K562 (cell line): ENCODE results near the gene CTSK. TPM values are rescaled to one million over a fixed set of nuclear protein-coding genes. Genes with fewer than 3 reads are reported as not detected.
"Not testable (repeated sequence)": the region's sequence is repeated elsewhere in the genome, so short reads cannot be mapped to it uniquely, and the experiment has no call there.

Source experiments
- ATAC-seq: fragments of 200-7000 bp; cut with Tn5 transposase; 3 replicates; pipeline ENCODE4 v1.9.1; 2020; ENCODE audit warnings: moderate library complexity
- BruUV-seq: library from RNA; stranded (reverse); fragments of 400-500 nt; replicated peaks from 2 replicates; lab custom pipeline; 2021; lab: Mats Ljungman, UMichigan
- CTCF ChIA-PET: fragments of 300-600 bp; formaldehyde crosslinking; extraction: SDS; loops from one replicate; lab custom pipeline; 2021; ENCODE audit warnings: low intra/inter-chr PET ratio; lab: Yijun Ruan, JAX
- POLR2A ChIA-PET: fragments of 300-600, 350-650 bp; sonication (Branson Sonifier 250); formaldehyde crosslinking; extraction: SDS; loops from one replicate; lab custom pipeline; 2021; ENCODE audit warnings: antibody characterized with exemption, inconsistent platforms; lab: Yijun Ruan, JAX
- DNase-seq, 4 experiments: peaks; one replicate each; pipeline versions ENCODE4 v3.0.0 to v3.0.0-alpha.2; 2011 to 2018; ENCODE audit warnings: low spot score in 3 of 4, mixed read lengths in 3 of 4; ENCODE audit errors: extremely low read depth in 1 of 4
- FAIRE-seq: peaks from 2 replicates; lab custom pipeline; 2011; peaks lifted over from hg19 to GRCh38; lab: Jason Lieb, UNC
- H2AFZ ChIP-seq: 2 replicates; pipeline ENCODE4 v1.6.0; 2011; ENCODE audit warnings: low read depth, low read length, control low read depth, inconsistent platforms
- H3K27ac ChIP-seq: fragments of 200-600 bp; 3 replicates; pipeline ENCODE4 v1.8.0; 2011; ENCODE audit warnings: low read depth, mild to moderate bottlenecking, control low read depth, inconsistent platforms, low read length, moderate library complexity, mixed read lengths; ENCODE audit errors: extremely low read depth
- H3K27me3 ChIP-seq, 2 experiments: fragments of 300-600 bp in 1 of 2; 2 replicates in 1 of 2; 3 replicates in 1 of 2; pipeline versions ENCODE4 v1.6.0 to v1.8.0; 2011; ENCODE audit warnings: inconsistent platforms in 2 of 2, low read length in 2 of 2, mild to moderate bottlenecking in 1 of 2, mixed read lengths in 1 of 2, moderate library complexity in 1 of 2; ENCODE audit not compliant: control insufficient read depth in 2 of 2, insufficient read depth in 2 of 2
- H3K36me3 ChIP-seq: fragments of 300-600 bp; 3 replicates; pipeline ENCODE4 v1.8.0; 2011; ENCODE audit warnings: mild to moderate bottlenecking, low read length, inconsistent platforms; ENCODE audit not compliant: control insufficient read depth, insufficient read depth
- H3K4me1 ChIP-seq, 2 experiments: fragments of 200-600 bp in 1 of 2; replicated peaks in 1 of 2; 2 replicates in 1 of 2; 3 replicates in 1 of 2; pipeline versions ENCODE4 v1.5.1 to v1.8.0; 2011; ENCODE audit warnings: inconsistent platforms in 2 of 2, low read length in 2 of 2, mild to moderate bottlenecking in 1 of 2, mixed read lengths in 1 of 2, moderate library complexity in 1 of 2; ENCODE audit not compliant: control insufficient read depth in 2 of 2, insufficient read depth in 2 of 2
- H3K4me2 ChIP-seq: 2 replicates; pipeline ENCODE4 v1.6.1; 2011; ENCODE audit warnings: low read length, control low read depth, inconsistent platforms, mixed read lengths; ENCODE audit not compliant: insufficient read depth
- H3K4me3 ChIP-seq: fragments of 200-600 bp; sonication (generic), shearing (Covaris generic); 2 replicates; pipeline ENCODE4 v1.5.1; 2016; ENCODE audit warnings: control low read depth, inconsistent platforms
- H3K79me2 ChIP-seq: fragments of 200-600 bp; 3 replicates; pipeline ENCODE4 v1.8.0; 2011; ENCODE audit warnings: low read length, inconsistent platforms; ENCODE audit not compliant: control insufficient read depth, insufficient read depth
- H3K9ac ChIP-seq, 2 experiments: 2 replicates each; pipeline versions ENCODE4 v1.6.0 to v1.6.1; 2011; ENCODE audit warnings: low read depth in 2 of 2, low read length in 2 of 2, control low read depth in 1 of 2, inconsistent platforms in 1 of 2, mild to moderate bottlenecking in 1 of 2, mixed read lengths in 1 of 2; ENCODE audit not compliant: insufficient read depth in 1 of 2
- H3K9me1 ChIP-seq: one replicate; pipeline ENCODE4 v1.6.0; 2011; ENCODE audit warnings: inconsistent platforms, mild to moderate bottlenecking, low read length, moderate library complexity; ENCODE audit not compliant: control insufficient read depth, insufficient read depth
- H3K9me3 ChIP-seq: replicated peaks from 2 replicates; pipeline ENCODE4 v1.5.1; 2011; ENCODE audit warnings: low read depth, low read length, inconsistent platforms; ENCODE audit not compliant: control insufficient read depth, insufficient read depth
- H4K20me1 ChIP-seq: replicated peaks from 2 replicates; pipeline ENCODE4 v1.6.1; 2011; ENCODE audit warnings: low read length, inconsistent platforms, mixed read lengths; ENCODE audit not compliant: control insufficient read depth, insufficient read depth
- ETV1 ChIP-seq: fragments of 450-650 bp; conservative IDR thresholded peaks from 2 replicates; pipeline ENCODE4 v1.6.1; 2016; ENCODE audit warnings: missing genetic modification characterization, control low read depth, low read depth, missing compliant biosample characterization
- FOS ChIP-seq: IDR thresholded peaks from 3 replicates; pipeline ENCODE4 v1.6.1; 2011; ENCODE audit not compliant: insufficient read length; ENCODE audit errors: extremely low read depth
- KLF10 ChIP-seq: fragments of 250-450 bp; sonication (Bioruptor Pico); IDR thresholded peaks from 2 replicates; pipeline ENCODE4 v1.6.1; 2021; ENCODE audit warnings: matching md5 sums
- MAZ ChIP-seq, 2 experiments: fragments of 450-650 bp in 1 of 2; sonication (generic) in 1 of 2; formaldehyde crosslinking; IDR thresholded peaks in 1 of 2; conservative IDR thresholded peaks in 1 of 2; 2 replicates each; pipeline versions ENCODE4 v1.4.0 to v1.5.0; 2020; ENCODE audit warnings: mild to moderate bottlenecking in 1 of 2, missing genetic modification reagents in 1 of 2
- PHB ChIP-seq: fragments of 250-450 bp; sonication (Bioruptor Pico); IDR thresholded peaks from 2 replicates; pipeline ENCODE4 v1.5.0; 2021
- RB1 ChIP-seq: fragments of 450-650 bp; IDR thresholded peaks from 2 replicates; pipeline ENCODE4 v1.6.1; 2017; ENCODE audit warnings: low read depth, mild to moderate bottlenecking
- SMARCA4 ChIP-seq: fragments of 450-650 bp; IDR thresholded peaks from 2 replicates; pipeline ENCODE4 v1.6.1; 2016
- ZNF143 ChIP-seq: sonication (generic); formaldehyde crosslinking; IDR thresholded peaks from 2 replicates; pipeline ENCODE4 v1.9.0; 2022; ENCODE audit warnings: mild to moderate bottlenecking, missing genetic modification reagents
- WGBS: fragments of 100-300 bp; shearing (Covaris generic); methylation state at CpG from one replicate; pipeline ENCODE4 v1.1.6; 2016; ENCODE audit warnings: low coverage, mixed read lengths; ENCODE audit not compliant: insufficient coverage; ENCODE audit errors: missing lambda C conversion rate; 5-methylcytosine and 5-hydroxymethylcytosine counted together
- in situ Hi-C: fragments of 300-500 bp; cut with MboI; formaldehyde crosslinking; loops from 4 replicates; pipeline ENCODE4 v1.15.0; 2018; ENCODE audit warnings: inconsistent platforms, mixed read lengths
- intact Hi-C: fragments of 100-400 bp; cut with micrococcal nuclease; formaldehyde crosslinking; loops from 2 replicates; pipeline ENCODE4 v1.14.2; 2022
- polyA plus RNA-seq, 8 experiments: library from polyadenylated mRNA; depleted of rRNA in 4 of 8; stranded (reverse) in 5 of 8; unstranded in 3 of 8; fragments of >200 nt; fragmentation: Nextera tagmentation in 2 of 8; fragmentation: Illumina TruSeq in 1 of 8; extraction: Ambion mirVana in 2 of 8; extraction: Trizol in 1 of 8; gene quantifications; 2 replicates each; pipeline versions ENCODE4 v1.2.1 to v1.2.3, GENCODE V29; 2011 to 2014; ENCODE audit warnings: inconsistent platforms in 1 of 8, missing spikeins in 1 of 8
- total RNA-seq, 7 experiments: library from RNA; depleted of rRNA in 6 of 7; stranded (reverse); fragments of >200 nt in 6 of 7; fragmentation: Illumina TruSeq in 2 of 7; extraction: Trizol in 2 of 7; gene quantifications; 2 replicates each; pipeline versions ENCODE4 v1.2.1 to v1.2.3, GENCODE V29; 2011 to 2021; ENCODE audit warnings: low replicate concordance in 1 of 7

Gene CTSK
- total and polyA plus RNA-seq, 9 of the 15 experiments (the other 6 are each of a cell fraction or from before 2014, with no cell fraction given) = 0.84 to 2.5 (median 1.3) TPM

DNA sequence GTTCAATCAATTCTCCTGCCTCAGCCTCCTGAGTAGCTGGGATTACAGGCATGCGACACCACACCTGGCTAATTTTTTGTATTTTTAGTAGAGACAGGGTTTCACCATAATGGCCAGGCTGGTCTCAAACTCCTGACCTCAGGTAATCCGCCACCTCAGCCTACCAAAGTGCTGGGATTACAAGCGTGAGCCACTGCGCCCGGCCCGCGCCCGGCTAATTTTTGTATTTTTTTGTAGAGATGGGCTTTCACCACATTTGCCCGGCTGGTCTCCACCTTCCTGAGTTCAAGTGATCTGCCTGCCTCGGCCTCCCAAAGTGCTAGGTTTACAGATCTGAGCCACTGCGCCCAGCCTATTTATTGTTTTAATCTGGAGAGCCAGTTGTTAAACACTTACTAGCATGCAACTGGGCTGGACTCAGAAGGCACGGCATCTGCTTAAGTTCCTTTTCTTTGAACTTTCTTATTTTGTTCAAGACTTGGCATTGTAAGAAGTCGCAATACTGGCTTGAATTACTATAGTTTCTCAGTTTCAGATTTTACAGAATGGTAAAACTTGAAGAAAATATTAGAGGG, 32.0 kb downstream of the CTSK start:
- BruUV-seq, H3K27ac ChIP-seq, CTCF ChIA-PET, H4K20me1 ChIP-seq, intact Hi-C loops, H3K9me1 ChIP-seq, H3K4me3 ChIP-seq, H3K9ac ChIP-seq, FAIRE-seq, H3K27me3 ChIP-seq, DNase-seq, ATAC-seq, in situ Hi-C loops, POLR2A ChIA-PET, H3K4me1 ChIP-seq, H3K4me2 ChIP-seq, H3K36me3 ChIP-seq, H3K79me2 ChIP-seq, H3K9me3 ChIP-seq: not testable (repeated sequence)
- WGBS = 80% methylated on average over 11 of the region's 13 CpGs
- peak overlapping the region; percentile 35; the same call in 1 of the 2 replicates for H2AFZ ChIP-seq

DNA sequence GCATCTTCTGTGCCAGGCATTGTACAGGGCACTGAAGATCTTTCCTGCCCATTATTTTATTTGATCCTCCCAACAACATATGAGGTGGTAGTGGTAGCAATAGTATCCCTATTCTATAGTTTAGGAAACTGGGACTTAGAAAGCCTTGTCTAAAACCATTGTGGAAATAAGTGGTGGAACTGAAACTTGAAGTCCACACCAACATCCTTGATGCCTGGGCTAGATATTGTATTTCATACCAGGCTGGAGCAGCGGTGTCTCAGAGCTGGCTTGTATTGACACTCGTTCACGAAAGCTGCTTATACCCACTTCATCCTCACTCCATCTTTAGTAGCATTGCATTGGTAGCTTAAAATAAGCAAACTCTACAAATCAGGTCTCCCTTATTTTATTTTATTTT, 32.8 kb downstream of the CTSK start:
- no TSS peak for BruUV-seq
- TF ChIP-seq MAZ (CRISPR knock-in tag; conservative IDR thresholded peaks at IDR 0.05 in 1 of 2, IDR thresholded peaks at IDR 0.05 in 1 of 2) (no peak), SMARCA4 (no peak), ETV1 (tag) (no peak), PHB (CRISPR knock-in tag) (no peak), KLF10 (CRISPR knock-in tag) (no peak), RB1 (no peak), FOS (no peak), ZNF143 (CRISPR knock-in tag) (no peak)
- in situ Hi-C loops = no loop called here
- ChIA-PET POLR2A (interaction anchor here (0.6 kb wide), 1 partner anchor 588 kb away, joined by 3 read pairs; no protein-coding TSS in a partner anchor), CTCF (no interaction called here)
- Histone ChIP-seq H3K27ac (no peak overlapping the region), H2AFZ (no peak overlapping the region), H3K79me2 (no peaks in the 10 kb centered on the region), H3K9me3 (no peaks in the 10 kb centered on the region), H3K4me1 (no peaks in the 10 kb centered on the region), H3K9me1 (no peaks in the 10 kb centered on the region), H3K4me2 (no peak overlapping the region), H3K4me3 (no peak overlapping the region), H3K27me3 (no peaks in the 10 kb centered on the region), H3K9ac (no peak overlapping the region), H3K36me3 (no peaks in the 10 kb centered on the region), H4K20me1 (no peaks in the 10 kb centered on the region)
- DNase-seq (no peak), FAIRE-seq (no peak), ATAC-seq (no peak)
- WGBS = 64% methylated on average over 3 of the region's 3 CpGs
- intact Hi-C loops = no loop called here
